ENCODE measurements around the gene TXNDC8.

TXNDC8 gene

GRCh38 chr9:110308633-110309038 is 29.0 kb downstream of the TXNDC8 start:
- TF ChIP-seq ARNTL (CRISPR knock-in tag; IDR thresholded peaks at IDR 0.05; ENCODE audit: borderline replicate concordance, low read depth) (no peak), ZNF8 (CRISPR knock-in tag; IDR thresholded peaks at IDR 0.05) (no peak), TOX (CRISPR knock-in tag; IDR thresholded peaks at IDR 0.05; ENCODE audit: borderline replicate concordance) (no peak), ZFP30 (CRISPR knock-in tag; IDR thresholded peaks at IDR 0.05) (no peak)
- no peak for ATAC-seq

DNA sequence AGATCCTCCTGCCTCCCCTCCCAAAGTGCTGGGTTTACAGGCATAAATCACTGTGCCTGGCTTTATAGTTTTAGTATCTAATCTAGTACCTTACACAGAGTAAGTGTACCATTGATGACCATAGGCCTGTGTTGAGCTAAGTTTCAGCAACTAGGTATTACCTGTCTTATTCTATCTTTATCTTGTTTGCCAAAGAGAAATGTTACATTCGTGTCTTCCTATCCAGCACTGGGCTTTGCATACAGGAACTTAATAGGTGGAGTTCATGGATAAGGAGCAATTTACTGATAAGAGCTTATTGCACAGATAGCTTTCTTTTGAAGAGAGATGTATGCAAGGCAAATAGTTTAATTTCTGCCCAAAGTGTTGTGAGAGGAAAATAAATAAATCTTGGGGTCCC is 30.5 kb downstream of the TXNDC8 start:
- TF ChIP-seq ZC3H10 (CRISPR knock-in tag; IDR thresholded peaks at IDR 0.05) (no peak), PATZ1 (CRISPR knock-in tag; IDR thresholded peaks at IDR 0.05; ENCODE audit: borderline replicate concordance) (no peak), BACH2 (CRISPR knock-in tag; IDR thresholded peaks at IDR 0.05; ENCODE audit: borderline replicate concordance) (no peak), TOX (CRISPR knock-in tag; IDR thresholded peaks at IDR 0.05; ENCODE audit: borderline replicate concordance) (no peak), GLIS3 (CRISPR knock-in tag; IDR thresholded peaks at IDR 0.05) (no peak), CSDC2 (CRISPR knock-in tag; IDR thresholded peaks at IDR 0.05) (no peak), ZNF70 (CRISPR knock-in tag; IDR thresholded peaks at IDR 0.05) (no peak), ESRRG (CRISPR knock-in tag; IDR thresholded peaks at IDR 0.05) (no peak), ZFP30 (CRISPR knock-in tag; IDR thresholded peaks at IDR 0.05) (no peak), ISL1 (CRISPR knock-in tag; IDR thresholded peaks at IDR 0.05) (no peak), ARNTL (CRISPR knock-in tag; IDR thresholded peaks at IDR 0.05; ENCODE audit: borderline replicate concordance, low read depth) (no peak), TCF4 (CRISPR knock-in tag; IDR thresholded peaks at IDR 0.05; ENCODE audit: borderline replicate concordance) (no peak), PPARA (CRISPR knock-in tag; IDR thresholded peaks at IDR 0.05; ENCODE audit: borderline replicate concordance) (no peak), ZFP3 (CRISPR knock-in tag; IDR thresholded peaks at IDR 0.05) (no peak)
- TF ChIP-seq, protein P1, sequence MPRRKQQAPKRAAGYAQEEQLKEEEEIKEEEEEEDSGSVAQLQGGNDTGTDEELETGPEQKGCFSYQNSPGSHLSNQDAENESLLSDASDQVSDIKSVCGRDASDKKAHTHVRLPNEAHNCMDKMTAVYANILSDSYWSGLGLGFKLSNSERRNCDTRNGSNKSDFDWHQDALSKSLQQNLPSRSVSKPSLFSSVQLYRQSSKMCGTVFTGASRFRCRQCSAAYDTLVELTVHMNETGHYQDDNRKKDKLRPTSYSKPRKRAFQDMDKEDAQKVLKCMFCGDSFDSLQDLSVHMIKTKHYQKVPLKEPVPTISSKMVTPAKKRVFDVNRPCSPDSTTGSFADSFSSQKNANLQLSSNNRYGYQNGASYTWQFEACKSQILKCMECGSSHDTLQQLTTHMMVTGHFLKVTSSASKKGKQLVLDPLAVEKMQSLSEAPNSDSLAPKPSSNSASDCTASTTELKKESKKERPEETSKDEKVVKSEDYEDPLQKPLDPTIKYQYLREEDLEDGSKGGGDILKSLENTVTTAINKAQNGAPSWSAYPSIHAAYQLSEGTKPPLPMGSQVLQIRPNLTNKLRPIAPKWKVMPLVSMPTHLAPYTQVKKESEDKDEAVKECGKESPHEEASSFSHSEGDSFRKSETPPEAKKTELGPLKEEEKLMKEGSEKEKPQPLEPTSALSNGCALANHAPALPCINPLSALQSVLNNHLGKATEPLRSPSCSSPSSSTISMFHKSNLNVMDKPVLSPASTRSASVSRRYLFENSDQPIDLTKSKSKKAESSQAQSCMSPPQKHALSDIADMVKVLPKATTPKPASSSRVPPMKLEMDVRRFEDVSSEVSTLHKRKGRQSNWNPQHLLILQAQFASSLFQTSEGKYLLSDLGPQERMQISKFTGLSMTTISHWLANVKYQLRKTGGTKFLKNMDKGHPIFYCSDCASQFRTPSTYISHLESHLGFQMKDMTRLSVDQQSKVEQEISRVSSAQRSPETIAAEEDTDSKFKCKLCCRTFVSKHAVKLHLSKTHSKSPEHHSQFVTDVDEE (CRISPR knock-in tag; IDR thresholded peaks at IDR 0.05): no peak
- TF ChIP-seq, protein P2, sequence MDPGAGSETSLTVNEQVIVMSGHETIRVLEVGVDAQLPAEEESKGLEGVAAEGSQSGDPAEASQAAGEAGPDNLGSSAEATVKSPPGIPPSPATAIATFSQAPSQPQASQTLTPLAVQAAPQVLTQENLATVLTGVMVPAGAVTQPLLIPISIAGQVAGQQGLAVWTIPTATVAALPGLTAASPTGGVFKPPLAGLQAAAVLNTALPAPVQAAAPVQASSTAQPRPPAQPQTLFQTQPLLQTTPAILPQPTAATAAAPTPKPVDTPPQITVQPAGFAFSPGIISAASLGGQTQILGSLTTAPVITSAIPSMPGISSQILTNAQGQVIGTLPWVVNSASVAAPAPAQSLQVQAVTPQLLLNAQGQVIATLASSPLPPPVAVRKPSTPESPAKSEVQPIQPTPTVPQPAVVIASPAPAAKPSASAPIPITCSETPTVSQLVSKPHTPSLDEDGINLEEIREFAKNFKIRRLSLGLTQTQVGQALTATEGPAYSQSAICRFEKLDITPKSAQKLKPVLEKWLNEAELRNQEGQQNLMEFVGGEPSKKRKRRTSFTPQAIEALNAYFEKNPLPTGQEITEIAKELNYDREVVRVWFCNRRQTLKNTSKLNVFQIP (CRISPR knock-in tag; IDR thresholded peaks at IDR 0.05; ENCODE audit: borderline replicate concordance, low read depth): no peak
- TF ChIP-seq, protein P3, sequence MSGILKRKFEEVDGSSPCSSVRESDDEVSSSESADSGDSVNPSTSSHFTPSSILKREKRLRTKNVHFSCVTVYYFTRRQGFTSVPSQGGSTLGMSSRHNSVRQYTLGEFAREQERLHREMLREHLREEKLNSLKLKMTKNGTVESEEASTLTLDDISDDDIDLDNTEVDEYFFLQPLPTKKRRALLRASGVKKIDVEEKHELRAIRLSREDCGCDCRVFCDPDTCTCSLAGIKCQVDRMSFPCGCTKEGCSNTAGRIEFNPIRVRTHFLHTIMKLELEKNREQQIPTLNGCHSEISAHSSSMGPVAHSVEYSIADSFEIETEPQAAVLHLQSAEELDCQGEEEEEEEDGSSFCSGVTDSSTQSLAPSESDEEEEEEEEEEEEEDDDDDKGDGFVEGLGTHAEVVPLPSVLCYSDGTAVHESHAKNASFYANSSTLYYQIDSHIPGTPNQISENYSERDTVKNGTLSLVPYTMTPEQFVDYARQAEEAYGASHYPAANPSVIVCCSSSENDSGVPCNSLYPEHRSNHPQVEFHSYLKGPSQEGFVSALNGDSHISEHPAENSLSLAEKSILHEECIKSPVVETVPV (CRISPR knock-in tag; IDR thresholded peaks at IDR 0.05): no peak

DNA sequence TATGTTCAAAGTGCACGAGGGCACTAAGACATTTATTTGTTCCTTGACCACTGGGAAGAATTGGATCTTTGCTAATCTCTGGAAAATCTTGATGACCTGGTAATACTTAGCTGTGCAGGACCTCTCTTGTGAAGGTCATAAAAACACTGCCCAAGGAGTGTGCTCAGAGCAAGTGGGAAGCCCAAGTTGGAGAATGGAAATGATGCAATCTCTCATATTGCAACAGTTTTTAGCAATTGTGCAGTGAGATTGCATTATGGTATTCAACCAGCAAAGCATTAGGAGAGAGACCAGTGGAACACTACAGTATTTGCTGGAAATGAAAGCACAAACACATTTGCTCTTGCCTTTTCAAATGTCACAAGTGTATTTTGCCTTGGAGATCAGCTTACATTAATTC is 34.5 kb downstream of the TXNDC8 start:
- no peak for ATAC-seq
- TF ChIP-seq, protein P3 (CRISPR knock-in tag; IDR thresholded peaks at IDR 0.05): no peak
- no peak for TF ChIP-seq ZC3H10 (CRISPR knock-in tag; IDR thresholded peaks at IDR 0.05)
- TF ChIP-seq RARB (CRISPR knock-in tag; IDR thresholded peaks at IDR 0.05): no peak
- TF ChIP-seq ZNF565 (CRISPR knock-in tag; conservative IDR thresholded peaks at IDR 0.05; ENCODE audit: low read depth): no peak
- TF ChIP-seq ARNTL (CRISPR knock-in tag; IDR thresholded peaks at IDR 0.05; ENCODE audit: borderline replicate concordance, low read depth): no peak
- no peak for TF ChIP-seq BACH2 (CRISPR knock-in tag; IDR thresholded peaks at IDR 0.05; ENCODE audit: borderline replicate concordance)
- TF ChIP-seq ISL1 (CRISPR knock-in tag; IDR thresholded peaks at IDR 0.05): no peak
- TF ChIP-seq OSR1 (CRISPR knock-in tag; IDR thresholded peaks at IDR 0.05): no peak
- no peak for TF ChIP-seq TCF4 (CRISPR knock-in tag; IDR thresholded peaks at IDR 0.05; ENCODE audit: borderline replicate concordance)
- TF ChIP-seq ZFP30 (CRISPR knock-in tag; IDR thresholded peaks at IDR 0.05): no peak
- TF ChIP-seq PATZ1 (CRISPR knock-in tag; IDR thresholded peaks at IDR 0.05; ENCODE audit: borderline replicate concordance): no peak
- TF ChIP-seq, protein P4, sequence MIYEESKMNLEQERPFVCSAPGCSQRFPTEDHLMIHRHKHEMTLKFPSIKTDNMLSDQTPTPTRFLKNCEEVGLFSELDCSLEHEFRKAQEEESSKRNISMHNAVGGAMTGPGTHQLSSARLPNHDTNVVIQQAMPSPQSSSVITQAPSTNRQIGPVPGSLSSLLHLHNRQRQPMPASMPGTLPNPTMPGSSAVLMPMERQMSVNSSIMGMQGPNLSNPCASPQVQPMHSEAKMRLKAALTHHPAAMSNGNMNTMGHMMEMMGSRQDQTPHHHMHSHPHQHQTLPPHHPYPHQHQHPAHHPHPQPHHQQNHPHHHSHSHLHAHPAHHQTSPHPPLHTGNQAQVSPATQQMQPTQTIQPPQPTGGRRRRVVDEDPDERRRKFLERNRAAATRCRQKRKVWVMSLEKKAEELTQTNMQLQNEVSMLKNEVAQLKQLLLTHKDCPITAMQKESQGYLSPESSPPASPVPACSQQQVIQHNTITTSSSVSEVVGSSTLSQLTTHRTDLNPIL (CRISPR knock-in tag; IDR thresholded peaks at IDR 0.05; ENCODE audit: low read depth): no peak

More for the DNA sequence above, 30.5 kb downstream of the TXNDC8 start:
- ATAC-seq: no peak
